Astrocyte (in vitro differentiated cells and primary cell): ENCODE data around the gene PTPRD.

Experiments
- EZH2 ChIP-seq: IDR thresholded peaks from 2 replicates; pipeline ENCODE4 v1.6.1; 2012; ENCODE audit warnings: mild to moderate bottlenecking, low read length, inconsistent platforms; ENCODE audit not compliant: insufficient read depth
- TF ChIP-seq, protein P1 (sequence below): IDR thresholded peaks from 2 replicates; pipeline ENCODE4 v1.5.1; 2011; ENCODE audit warnings: low read depth, mild to moderate bottlenecking, inconsistent platforms, low read length, moderate library complexity; ENCODE audit not compliant: insufficient read depth

DNA sequence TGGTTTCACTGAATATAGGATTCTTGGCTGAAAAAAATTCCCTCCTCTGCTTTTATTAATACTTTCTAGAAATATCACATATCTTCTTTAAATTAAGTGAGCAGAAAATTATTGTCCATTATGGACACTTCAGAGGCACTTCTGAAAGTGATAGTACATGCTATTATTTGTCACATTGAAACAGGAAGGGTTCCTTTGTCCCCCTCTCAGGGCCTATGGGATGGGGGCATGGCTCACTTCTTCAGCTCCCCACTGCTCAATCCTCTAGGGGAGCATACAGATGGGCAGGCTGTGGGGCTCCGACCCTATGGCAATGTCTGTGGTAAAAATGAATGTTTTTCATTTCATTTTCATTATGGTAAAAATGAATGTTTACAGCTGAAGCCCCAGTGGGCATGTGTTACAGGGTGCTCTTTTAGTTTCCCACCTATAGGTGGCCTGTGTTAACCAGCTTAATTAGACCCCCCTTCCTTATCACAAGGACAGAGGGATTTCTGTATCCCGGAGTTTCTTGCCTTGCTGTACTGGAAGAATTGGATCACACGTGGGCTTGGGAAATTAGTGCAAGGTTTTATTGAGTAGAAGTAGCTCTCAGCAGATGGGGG is 1225.2 kb downstream of the PTPRD start:
- TF ChIP-seq, protein P1, sequence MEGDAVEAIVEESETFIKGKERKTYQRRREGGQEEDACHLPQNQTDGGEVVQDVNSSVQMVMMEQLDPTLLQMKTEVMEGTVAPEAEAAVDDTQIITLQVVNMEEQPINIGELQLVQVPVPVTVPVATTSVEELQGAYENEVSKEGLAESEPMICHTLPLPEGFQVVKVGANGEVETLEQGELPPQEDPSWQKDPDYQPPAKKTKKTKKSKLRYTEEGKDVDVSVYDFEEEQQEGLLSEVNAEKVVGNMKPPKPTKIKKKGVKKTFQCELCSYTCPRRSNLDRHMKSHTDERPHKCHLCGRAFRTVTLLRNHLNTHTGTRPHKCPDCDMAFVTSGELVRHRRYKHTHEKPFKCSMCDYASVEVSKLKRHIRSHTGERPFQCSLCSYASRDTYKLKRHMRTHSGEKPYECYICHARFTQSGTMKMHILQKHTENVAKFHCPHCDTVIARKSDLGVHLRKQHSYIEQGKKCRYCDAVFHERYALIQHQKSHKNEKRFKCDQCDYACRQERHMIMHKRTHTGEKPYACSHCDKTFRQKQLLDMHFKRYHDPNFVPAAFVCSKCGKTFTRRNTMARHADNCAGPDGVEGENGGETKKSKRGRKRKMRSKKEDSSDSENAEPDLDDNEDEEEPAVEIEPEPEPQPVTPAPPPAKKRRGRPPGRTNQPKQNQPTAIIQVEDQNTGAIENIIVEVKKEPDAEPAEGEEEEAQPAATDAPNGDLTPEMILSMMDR = no peak
- no peak for TF ChIP-seq EZH2
